Activated B cell treated with CpG ODN at 0.5 μM for 24 hours (primary cell): ENCODE data around the gene ARHGEF2. TPM values are rescaled to one million over a fixed set of nuclear protein-coding genes. Genes with fewer than 3 reads are reported as not detected.
A peak's percentile ranks its signal among the peaks of the same experiment; 100 is the strongest.

Experiments used
- ATAC-seq: fragments of 200-7000 bp; cut with Tn5 transposase; one replicate; pipeline ENCODE4 v1.10.0; 2021; ENCODE audit warnings: low read depth, mild to moderate bottlenecking, moderate library complexity
- CTCF ChIA-PET: fragments of 350-600 bp; sonication (Branson Sonifier 250); formaldehyde crosslinking; loops from one replicate; lab custom pipeline; 2021; ENCODE audit warnings: antibody characterized with exemption; lab: Charles Lee
- POLR2A ChIA-PET: fragments of 350-600 bp; sonication (Branson Sonifier 250); formaldehyde crosslinking; loops from one replicate; lab custom pipeline; 2021; ENCODE audit warnings: antibody characterized with exemption; lab: Charles Lee
- DNase-seq: peaks from one replicate; pipeline ENCODE4 v3.0.0; 2022
- H3K27ac Mint-ChIP-seq: one replicate; pipeline ENCODE4 v1.8.0; 2020; ENCODE audit warnings: mixed read lengths
- H3K27me3 Mint-ChIP-seq: one replicate; pipeline ENCODE4 v1.8.0; 2021; ENCODE audit warnings: mixed read lengths
- H3K36me3 Mint-ChIP-seq: one replicate; pipeline ENCODE4 v1.8.0; 2021; ENCODE audit warnings: low read depth, mixed read lengths
- H3K4me1 Mint-ChIP-seq: one replicate; pipeline ENCODE4 v1.8.0; 2021; ENCODE audit warnings: mixed read lengths
- H3K4me3 Mint-ChIP-seq: one replicate; pipeline ENCODE4 v1.8.0; 2020; ENCODE audit warnings: mild to moderate bottlenecking, mixed read lengths
- H3K9me3 Mint-ChIP-seq: one replicate; pipeline ENCODE4 v1.8.0; 2020; ENCODE audit warnings: mixed read lengths
- CTCF ChIP-seq: fragments of 200-600 bp; IDR thresholded peaks from one replicate; pipeline ENCODE4 v1.8.0; 2022; ENCODE audit warnings: antibody characterized with exemption, mild to moderate bottlenecking
- intact Hi-C: fragments of 100-400 bp; cut with micrococcal nuclease; formaldehyde crosslinking; loops from one replicate; pipeline ENCODE4 v1.15.1; 2024
- total RNA-seq: library from RNA; stranded (reverse); gene quantifications from 2 replicates; pipeline ENCODE4 v1.2.3, GENCODE V29; 2022

ARHGEF2 gene
- total RNA-seq, 1 donor from 2014 or later: 207 TPM

- CTCF ChIA-PET: no interaction called here
- no peaks in the 10 kb centered on the region for H3K9me3 Mint-ChIP-seq
- DNase-seq: no peak
- POLR2A ChIA-PET: interaction anchor here (0.8 to 1.0 kb wide), 2 partner anchors 11 to 13 kb away, joined by 3 to 5 read pairs; no protein-coding TSS in a partner anchor
- TF ChIP-seq CTCF: no peak
- H3K4me1 Mint-ChIP-seq: no peaks in the 10 kb centered on the region
- H3K36me3 Mint-ChIP-seq: peaks cover 83% of the 10 kb centered on the region
- no peak overlapping the region for H3K27ac Mint-ChIP-seq
- intact Hi-C loops: no loop called here
- no peak overlapping the region for H3K4me3 Mint-ChIP-seq
- ATAC-seq: no peak
- H3K27me3 Mint-ChIP-seq: no peaks in the 10 kb centered on the region
Measured at GRCh38 chr1:155920717-155921116, 57.6 kb downstream of the ARHGEF2 start.

- Mint-ChIP-seq H3K27me3 (no peaks in the 10 kb centered on the region), H3K27ac (no peak overlapping the region), H3K36me3 (peaks cover 84% of the 10 kb centered on the region), H3K9me3 (no peaks in the 10 kb centered on the region), H3K4me1 (no peaks in the 10 kb centered on the region), H3K4me3 (no peak overlapping the region)
- ATAC-seq (no peak), DNase-seq (no peak)
- intact Hi-C loops: no loop called here
- POLR2A ChIA-PET: interaction anchor here (0.7 to 1.0 kb wide), 2 partner anchors 12 to 24 kb away, joined by 3 to 5 read pairs; no protein-coding TSS in a partner anchor
- CTCF ChIA-PET: no interaction called here
- no peak for TF ChIP-seq CTCF
Measured at GRCh38 chr1:155919801-155920200, 58.5 kb downstream of the ARHGEF2 start.

- no peak for DNase-seq
- Mint-ChIP-seq H3K27ac (no peak overlapping the region), H3K9me3 (no peaks in the 10 kb centered on the region), H3K4me1 (no peaks in the 10 kb centered on the region), H3K36me3 (peaks cover 86% of the 10 kb centered on the region), H3K27me3 (no peaks in the 10 kb centered on the region), H3K4me3 (no peak overlapping the region)
- POLR2A ChIA-PET: interaction anchor here (0.6 to 1.0 kb wide), 4 partner anchors 10 to 1669 kb away, joined by 3 to 7 read pairs (median 4); partner anchors contain the start of gene ARHGEF2
- intact Hi-C loops: no loop called here
- CTCF ChIA-PET: interaction anchor here (0.7 kb wide), 1 partner anchor 25 kb away, joined by 3 read pairs; no protein-coding TSS in a partner anchor
- no peak for TF ChIP-seq CTCF
- no peak for ATAC-seq
Measured at GRCh38 chr1:155918660-155919059, 59.7 kb downstream of the ARHGEF2 start.

GRCh38 chr1:155913969-155914757 lies 64.2 kb downstream of the ARHGEF2 start:
- H3K27me3 Mint-ChIP-seq: no peaks in the 10 kb centered on the region
- intact Hi-C loops: loop anchor here (5.0 kb wide), 1 partner anchor 138 kb away; the partner anchor contains the start of genes LAMTOR2 and UBQLN4
- no peak overlapping the region for H3K4me3 Mint-ChIP-seq
- peaks cover 22% of the 10 kb centered on the region for H3K4me1 Mint-ChIP-seq
- H3K27ac Mint-ChIP-seq: no peak overlapping the region
- DNase-seq (no peak), ATAC-seq (no peak)
- no peak for TF ChIP-seq CTCF
- H3K36me3 Mint-ChIP-seq: peaks cover 82% of the 10 kb centered on the region
- H3K9me3 Mint-ChIP-seq: no peaks in the 10 kb centered on the region
- ChIA-PET CTCF (no interaction called here), POLR2A (no interaction called here)

- H3K4me1 Mint-ChIP-seq: peaks cover 22% of the 10 kb centered on the region
- no peaks in the 10 kb centered on the region for H3K27me3 Mint-ChIP-seq
- H3K27ac Mint-ChIP-seq: peak overlapping the region; percentile 97
- CTCF ChIA-PET: no interaction called here
- H3K36me3 Mint-ChIP-seq: peaks cover 86% of the 10 kb centered on the region
- ATAC-seq (no peak), DNase-seq (no peak)
- TF ChIP-seq CTCF: no peak
- peak overlapping the region; percentile 99 for H3K4me3 Mint-ChIP-seq
- POLR2A ChIA-PET: interaction anchor here (0.6 to 1.7 kb wide), 3 partner anchors 19 to 527 kb away, joined by 3 to 17 read pairs (median 6); partner anchors contain the start of gene KHDC4
- H3K9me3 Mint-ChIP-seq: no peaks in the 10 kb centered on the region
- intact Hi-C loops: loop anchor here (5.0 kb wide), 1 partner anchor 140 kb away; the partner anchor contains the start of genes LAMTOR2 and UBQLN4
Measured at GRCh38 chr1:155912056-155912536, 66.3 kb downstream of the ARHGEF2 start.
